ENCODE data around the gene C11orf52. TPM values are rescaled to one million over a fixed set of nuclear protein-coding genes. Genes with fewer than 3 reads are reported as not detected.
A peak's percentile ranks its signal among the peaks of the same experiment; 100 is the strongest.

Gene C11orf52
- total RNA-seq, 4 donors from 2014 or later, result 7.5 to 10.4 (median 9.7) TPM

- Histone ChIP-seq H3K4me1 (peaks cover 39% of the 10 kb centered on the region), H3K27me3 (no peaks in the 10 kb centered on the region), H3K9me3 (no peaks in the 10 kb centered on the region), H3K36me3 (no peaks in the 10 kb centered on the region), H3K4me3 (no peak overlapping the region), H3K27ac (no peak overlapping the region)
- TF ChIP-seq POLR2A (IDR thresholded peaks at IDR 0.05) (no peak), EP300 (IDR thresholded peaks at IDR 0.05) (no peak), POLR2AphosphoS5 (IDR thresholded peaks at IDR 0.05) (no peak)
- TF ChIP-seq, protein P1, sequence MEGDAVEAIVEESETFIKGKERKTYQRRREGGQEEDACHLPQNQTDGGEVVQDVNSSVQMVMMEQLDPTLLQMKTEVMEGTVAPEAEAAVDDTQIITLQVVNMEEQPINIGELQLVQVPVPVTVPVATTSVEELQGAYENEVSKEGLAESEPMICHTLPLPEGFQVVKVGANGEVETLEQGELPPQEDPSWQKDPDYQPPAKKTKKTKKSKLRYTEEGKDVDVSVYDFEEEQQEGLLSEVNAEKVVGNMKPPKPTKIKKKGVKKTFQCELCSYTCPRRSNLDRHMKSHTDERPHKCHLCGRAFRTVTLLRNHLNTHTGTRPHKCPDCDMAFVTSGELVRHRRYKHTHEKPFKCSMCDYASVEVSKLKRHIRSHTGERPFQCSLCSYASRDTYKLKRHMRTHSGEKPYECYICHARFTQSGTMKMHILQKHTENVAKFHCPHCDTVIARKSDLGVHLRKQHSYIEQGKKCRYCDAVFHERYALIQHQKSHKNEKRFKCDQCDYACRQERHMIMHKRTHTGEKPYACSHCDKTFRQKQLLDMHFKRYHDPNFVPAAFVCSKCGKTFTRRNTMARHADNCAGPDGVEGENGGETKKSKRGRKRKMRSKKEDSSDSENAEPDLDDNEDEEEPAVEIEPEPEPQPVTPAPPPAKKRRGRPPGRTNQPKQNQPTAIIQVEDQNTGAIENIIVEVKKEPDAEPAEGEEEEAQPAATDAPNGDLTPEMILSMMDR (IDR thresholded peaks at IDR 0.05), result no peak
- no peak for DNase-seq (ENCODE audit: low spot score in 2 of 2)
- WGBS, result 90% methylated on average over 1 of the region's 1 CpG
Observed at GRCh38 chr11:111934306-111934705, 15.6 kb downstream of the C11orf52 start.

DNA sequence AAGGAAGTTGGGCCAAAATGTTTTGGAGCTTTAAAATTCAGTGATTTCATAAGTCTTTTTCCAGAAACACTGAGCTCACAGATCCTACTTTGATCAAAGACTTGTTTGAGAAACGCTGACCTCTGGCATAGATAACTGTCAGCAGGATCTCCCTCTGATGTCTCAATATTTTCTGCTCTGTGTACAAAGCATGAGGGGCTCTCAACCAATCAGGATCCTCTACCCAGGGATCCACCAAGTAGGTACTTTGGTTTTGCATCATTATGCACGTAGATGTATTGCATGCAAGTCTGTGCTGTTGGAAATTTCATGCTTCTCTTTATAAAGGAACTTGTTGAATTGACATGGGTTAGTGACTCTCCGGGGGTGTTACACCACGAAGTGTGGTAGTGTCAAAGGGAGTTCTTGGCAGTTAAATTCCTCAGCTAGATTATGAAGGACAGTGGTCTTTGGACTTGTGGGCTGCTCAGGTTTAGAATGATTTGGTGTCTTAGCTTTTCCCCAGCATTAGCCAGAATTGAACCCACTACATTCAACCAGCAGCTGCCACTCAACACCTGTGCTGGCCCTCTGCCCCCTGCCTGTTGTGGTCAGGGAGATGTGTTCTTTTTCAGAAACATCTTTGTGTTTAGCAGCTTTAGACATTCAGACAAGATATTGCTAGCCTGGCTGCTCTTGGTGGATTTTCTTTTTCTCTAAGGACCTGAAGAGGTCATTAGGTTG is 16.8 kb downstream of the C11orf52 start:
- no peak for TF ChIP-seq POLR2AphosphoS5 (IDR thresholded peaks at IDR 0.05)
- TF ChIP-seq, protein P1 (IDR thresholded peaks at IDR 0.05), result no peak
- no peak for DNase-seq (ENCODE audit: low spot score in 2 of 2)
- Histone ChIP-seq H3K9me3 (no peaks in the 10 kb centered on the region), H3K4me1 (peaks cover 39% of the 10 kb centered on the region), H3K4me3 (no peak overlapping the region), H3K27ac (peak overlapping the region; percentile 65), H3K36me3 (no peaks in the 10 kb centered on the region), H3K27me3 (no peaks in the 10 kb centered on the region)
- 51% methylated on average over 4 of the region's 4 CpGs for WGBS

GRCh38 chr11:111936040-111936540 is 17.4 kb downstream of the C11orf52 start:
- 57% methylated on average over 3 of the region's 3 CpGs for WGBS
- Histone ChIP-seq H3K27me3 (no peaks in the 10 kb centered on the region), H3K27ac (peak overlapping the region; percentile 65), H3K4me1 (peaks cover 39% of the 10 kb centered on the region), H3K4me3 (peak overlapping the region; percentile 78), H3K9me3 (no peaks in the 10 kb centered on the region), H3K36me3 (no peaks in the 10 kb centered on the region)
- DNase-seq (ENCODE audit: low spot score in 2 of 2), result no peak
- TF ChIP-seq POLR2AphosphoS5 (IDR thresholded peaks at IDR 0.05) (no peak), EP300 (IDR thresholded peaks at IDR 0.05) (no peak), POLR2A (IDR thresholded peaks at IDR 0.05) (no peak)
- TF ChIP-seq, protein P1 (IDR thresholded peaks at IDR 0.05), result no peak

DNA sequence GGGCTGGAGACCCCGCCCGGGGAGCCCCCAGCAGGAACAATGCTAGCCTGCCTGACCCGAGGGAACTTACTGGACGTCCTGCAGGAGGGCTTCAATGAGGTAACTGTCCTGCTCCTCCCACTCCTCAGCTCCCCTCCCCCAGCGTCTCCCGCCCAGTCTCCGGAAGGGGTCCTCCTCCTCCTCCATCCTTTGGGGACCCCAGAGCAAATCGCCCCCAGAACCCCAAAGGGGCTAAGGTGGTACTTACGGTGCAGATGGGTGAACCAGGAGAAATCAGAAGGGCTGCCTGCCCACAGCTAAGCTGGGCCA is 18.7 kb downstream of the C11orf52 start:
- DNase-seq (ENCODE audit: low spot score in 2 of 2), result no peak
- Histone ChIP-seq H3K36me3 (no peaks in the 10 kb centered on the region), H3K4me1 (peaks cover 41% of the 10 kb centered on the region), H3K27ac (peak overlapping the region; percentile 65), H3K9me3 (no peaks in the 10 kb centered on the region), H3K27me3 (no peaks in the 10 kb centered on the region), H3K4me3 (peak overlapping the region; percentile 78)
- WGBS, result no CpG with 5 or more reads among the region's 9 CpGs
- TF ChIP-seq POLR2A (IDR thresholded peaks at IDR 0.05) (no peak), POLR2AphosphoS5 (IDR thresholded peaks at IDR 0.05) (no peak), EP300 (IDR thresholded peaks at IDR 0.05) (no peak)
- TF ChIP-seq, protein P1 (IDR thresholded peaks at IDR 0.05), result no peak

- 83% methylated on average over 5 of the region's 7 CpGs for WGBS
- no peak for DNase-seq (ENCODE audit: low spot score in 2 of 2)
- TF ChIP-seq POLR2AphosphoS5 (IDR thresholded peaks at IDR 0.05) (no peak), EP300 (IDR thresholded peaks at IDR 0.05) (no peak), POLR2A (IDR thresholded peaks at IDR 0.05) (no peak)
- TF ChIP-seq, protein P1 (IDR thresholded peaks at IDR 0.05), result no peak
- Histone ChIP-seq H3K9me3 (no peaks in the 10 kb centered on the region), H3K4me3 (peak overlapping the region; percentile 78), H3K27ac (peak overlapping the region; percentile 65), H3K36me3 (no peaks in the 10 kb centered on the region), H3K27me3 (no peaks in the 10 kb centered on the region), H3K4me1 (peaks cover 41% of the 10 kb centered on the region)
Observed at GRCh38 chr11:111937844-111938243, 19.1 kb downstream of the C11orf52 start.

Measured in suprapubic skin (tissue), 4 donors.